Endothelial cell of umbilical vein (primary cell): ENCODE measurements around the gene AKAP6. TPM values are rescaled to one million over a fixed set of nuclear protein-coding genes. Genes with fewer than 3 reads are reported as not detected.

ENCODE experiments used
- BruUV-seq: library from RNA; stranded (reverse); fragments of 400-500 nt; replicated peaks from 2 replicates; lab custom pipeline; 2021; lab: Mats Ljungman, UMichigan
- CTCF ChIA-PET: fragments of 300-600, 350-600 bp; sonication (Branson Sonifier 250); formaldehyde crosslinking; loops from one replicate; lab custom pipeline; 2021; ENCODE audit warnings: antibody characterized with exemption, inconsistent platforms; lab: Charles Lee
- POLR2A ChIA-PET: fragments of 300-600, 350-600 bp; sonication (Branson Sonifier 250); formaldehyde crosslinking; loops from one replicate; lab custom pipeline; 2021; ENCODE audit warnings: antibody characterized with exemption, inconsistent platforms; lab: Charles Lee
- DNase-seq: peaks from one replicate; pipeline ENCODE4 v3.0.0-alpha.2; 2011; ENCODE audit warnings: low read depth, low spot score
- FAIRE-seq: peaks from 2 replicates; lab custom pipeline; 2011; peaks lifted over from hg19 to GRCh38; lab: Jason Lieb, UNC
- H2AFZ ChIP-seq: 2 replicates; pipeline ENCODE4 v1.6.0; 2012; ENCODE audit warnings: low read depth, low read length, control low read depth, inconsistent platforms
- H3K27ac ChIP-seq: 2 replicates; pipeline ENCODE4 v1.5.1; 2011; ENCODE audit warnings: low read depth, mild to moderate bottlenecking, control low read depth, low read length, moderate library complexity; ENCODE audit not compliant: insufficient read depth
- H3K27me3 ChIP-seq, 2 experiments: 2 replicates each; pipeline versions ENCODE4 v1.6.0 to v1.6.1; 2011; ENCODE audit warnings: low read length in 2 of 2, mixed read lengths in 1 of 2; ENCODE audit not compliant: control insufficient read depth in 2 of 2, insufficient read depth in 2 of 2
- H3K36me3 ChIP-seq, 2 experiments: 2 replicates in 1 of 2; 3 replicates in 1 of 2; pipeline ENCODE4 v1.5.1; 2011; ENCODE audit warnings: low read length in 2 of 2, mild to moderate bottlenecking in 1 of 2, moderate library complexity in 1 of 2; ENCODE audit not compliant: control insufficient read depth in 2 of 2, insufficient read depth in 2 of 2; ENCODE audit errors: extremely low read depth in 1 of 2
- H3K4me1 ChIP-seq: 3 replicates; pipeline ENCODE4 v1.5.1; 2011; ENCODE audit warnings: mild to moderate bottlenecking, low read length; ENCODE audit not compliant: control insufficient read depth, insufficient read depth; ENCODE audit errors: extremely low read depth
- H3K4me2 ChIP-seq: 2 replicates; pipeline ENCODE4 v1.6.1; 2011; ENCODE audit warnings: low read length, control low read depth, mixed read lengths; ENCODE audit not compliant: insufficient read depth
- H3K4me3 ChIP-seq, 3 experiments: fragments of 200-600 bp in 1 of 3; sonication (generic), shearing (Covaris generic) in 1 of 3; replicated peaks in 1 of 3; 2 replicates each; pipeline ENCODE4 v1.5.1; 2011 to 2016; ENCODE audit warnings: control low read depth in 3 of 3, low read length in 3 of 3, mild to moderate bottlenecking in 2 of 3, inconsistent platforms in 1 of 3, low read depth in 1 of 3, moderate library complexity in 1 of 3; ENCODE audit not compliant: insufficient read depth in 1 of 3
- H3K79me2 ChIP-seq: 2 replicates; pipeline ENCODE4 v1.6.0; 2012; ENCODE audit warnings: low read length, inconsistent platforms; ENCODE audit not compliant: control insufficient read depth, insufficient read depth
- H3K9ac ChIP-seq: replicated peaks from 2 replicates; pipeline ENCODE3; 2011; ENCODE audit warnings: low read length, control low read depth; ENCODE audit not compliant: insufficient read depth; ENCODE audit errors: extremely low read depth
- H3K9me1 ChIP-seq: replicated peaks from 3 replicates; pipeline ENCODE4 v1.6.0; 2011; ENCODE audit warnings: mild to moderate bottlenecking, low read length; ENCODE audit not compliant: control insufficient read depth, insufficient read depth; ENCODE audit errors: extremely low read depth
- H3K9me3 ChIP-seq: replicated peaks from 2 replicates; pipeline ENCODE4 v1.5.1; 2012; ENCODE audit warnings: low read length, inconsistent platforms; ENCODE audit not compliant: control insufficient read depth, insufficient read depth
- H4K20me1 ChIP-seq: replicated peaks from 2 replicates; pipeline ENCODE3; 2011; ENCODE audit warnings: mild to moderate bottlenecking, low read length; ENCODE audit not compliant: control insufficient read depth, insufficient read depth; ENCODE audit errors: extremely low read depth
- EZH2 ChIP-seq: IDR thresholded peaks from 2 replicates; pipeline ENCODE4 v1.6.1; 2012; ENCODE audit warnings: borderline replicate concordance, low read depth, mild to moderate bottlenecking, moderate library complexity, low read length, inconsistent platforms; ENCODE audit not compliant: severe bottlenecking
- FOS ChIP-seq: IDR thresholded peaks from 2 replicates; pipeline ENCODE4 v1.6.1; 2011; ENCODE audit warnings: mild to moderate bottlenecking, low read length, moderate library complexity, borderline replicate concordance; ENCODE audit not compliant: insufficient read depth
- GATA2 ChIP-seq: IDR thresholded peaks from 2 replicates; pipeline ENCODE4 v1.7.0; 2011; ENCODE audit warnings: low read depth, mild to moderate bottlenecking, moderate library complexity, mixed read lengths, low read length; ENCODE audit not compliant: insufficient read length, insufficient read depth
- JUN ChIP-seq: IDR thresholded peaks from 2 replicates; pipeline ENCODE4 v1.6.1; 2011; ENCODE audit warnings: borderline replicate concordance, low read depth; ENCODE audit not compliant: insufficient read length, insufficient read depth
- MYC ChIP-seq: IDR thresholded peaks from one replicate; pipeline ENCODE4 v1.6.1; 2011; ENCODE audit warnings: mild to moderate bottlenecking, low read depth, low read length
- POLR2A ChIP-seq: IDR thresholded peaks from 2 replicates; pipeline ENCODE4 v1.6.1; 2012; ENCODE audit warnings: low read depth, mild to moderate bottlenecking, control low read depth, low read length
- POLR2AphosphoS5 ChIP-seq: IDR thresholded peaks from 2 replicates; pipeline ENCODE4 v1.6.1; 2012; ENCODE audit warnings: low read depth, mild to moderate bottlenecking, control low read depth, low read length, moderate library complexity; ENCODE audit not compliant: insufficient read depth
- dilution Hi-C: fragments of 300-500 bp; cut with MboI; formaldehyde crosslinking; loops from one replicate; pipeline ENCODE4 v1.15.0; 2019; ENCODE audit warnings: low sequenced_read_pairs; ENCODE audit not compliant: extremely low pct_ligation_motif_present
- intact Hi-C: fragments of 100-400 bp; cut with micrococcal nuclease; formaldehyde crosslinking; loops from one replicate; pipeline ENCODE4 v1.10.0; 2022
- polyA plus RNA-seq, 4 experiments: library from polyadenylated mRNA; depleted of rRNA in 3 of 4; stranded (reverse) in 3 of 4; unstranded in 1 of 4; fragments of >200 nt; gene quantifications; 2 replicates each; pipeline versions ENCODE4 v1.2.1 to v1.2.3, GENCODE V29; 2011 to 2012; ENCODE audit warnings: missing spikeins in 1 of 4
- total RNA-seq: library from RNA; stranded (reverse); gene quantifications from 2 replicates; pipeline ENCODE4 v1.2.3, GENCODE V29; 2021
- TF ChIP-seq, protein P1 (sequence below), 2 donors: IDR thresholded peaks; 1 replicate in 1 of 2; 2 replicates in 1 of 2; pipeline ENCODE4 v1.5.1; 2011; ENCODE audit warnings: low read length in 2 of 2, mild to moderate bottlenecking in 2 of 2, moderate library complexity in 2 of 2, control low read depth in 1 of 2, inconsistent platforms in 1 of 2, low read depth in 1 of 2; ENCODE audit not compliant: insufficient read depth in 1 of 2; ENCODE audit errors: extremely low read depth in 1 of 2
- TF ChIP-seq, protein P2 (sequence below): IDR thresholded peaks from 2 replicates; pipeline ENCODE4 v1.6.1; 2011; ENCODE audit not compliant: insufficient read depth, insufficient read length

AKAP6 gene
- total and polyA plus RNA-seq, 2 donors (not counting 3 experiments of a cell fraction or from before 2014, with no cell fraction given) = 0.03 to 0.49 TPM

DNA sequence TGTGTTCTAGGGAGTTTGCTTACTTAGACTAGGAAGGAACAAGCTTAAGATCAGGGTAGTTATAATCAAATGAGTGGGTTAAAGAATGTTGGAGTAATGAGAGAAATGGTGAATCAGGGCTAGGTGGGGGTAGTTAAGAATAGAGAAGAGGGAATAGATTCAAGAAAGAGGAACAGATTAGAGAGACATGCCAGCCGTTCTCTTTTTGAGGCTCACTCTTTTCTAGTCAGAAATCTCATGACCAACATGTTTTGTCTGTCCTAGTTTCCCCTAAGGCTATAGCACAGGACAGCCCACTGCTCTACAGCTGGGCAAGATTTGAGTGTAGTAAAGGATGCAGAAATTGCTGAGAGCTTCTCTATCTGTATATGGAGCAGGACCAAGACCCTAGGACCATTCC lies 258.4 kb downstream of the AKAP6 start:
- H3K4me1 ChIP-seq = no peaks in the 10 kb centered on the region
- no peak overlapping the region for H3K4me3 ChIP-seq
- FAIRE-seq = no peak
- no peak overlapping the region for H3K4me2 ChIP-seq
- POLR2A ChIA-PET = no interaction called here
- H3K36me3 ChIP-seq = no peaks in the 10 kb centered on the region
- H2AFZ ChIP-seq = no peak overlapping the region
- no peak overlapping the region for H3K9ac ChIP-seq
- BruUV-seq = no TSS peak
- H4K20me1 ChIP-seq = no peaks in the 10 kb centered on the region
- H3K9me3 ChIP-seq = no peaks in the 10 kb centered on the region
- TF ChIP-seq POLR2A (no peak), GATA2 (no peak), JUN (no peak), EZH2 (no peak), FOS (no peak), MYC (no peak), POLR2AphosphoS5 (no peak)
- TF ChIP-seq, protein P1, sequence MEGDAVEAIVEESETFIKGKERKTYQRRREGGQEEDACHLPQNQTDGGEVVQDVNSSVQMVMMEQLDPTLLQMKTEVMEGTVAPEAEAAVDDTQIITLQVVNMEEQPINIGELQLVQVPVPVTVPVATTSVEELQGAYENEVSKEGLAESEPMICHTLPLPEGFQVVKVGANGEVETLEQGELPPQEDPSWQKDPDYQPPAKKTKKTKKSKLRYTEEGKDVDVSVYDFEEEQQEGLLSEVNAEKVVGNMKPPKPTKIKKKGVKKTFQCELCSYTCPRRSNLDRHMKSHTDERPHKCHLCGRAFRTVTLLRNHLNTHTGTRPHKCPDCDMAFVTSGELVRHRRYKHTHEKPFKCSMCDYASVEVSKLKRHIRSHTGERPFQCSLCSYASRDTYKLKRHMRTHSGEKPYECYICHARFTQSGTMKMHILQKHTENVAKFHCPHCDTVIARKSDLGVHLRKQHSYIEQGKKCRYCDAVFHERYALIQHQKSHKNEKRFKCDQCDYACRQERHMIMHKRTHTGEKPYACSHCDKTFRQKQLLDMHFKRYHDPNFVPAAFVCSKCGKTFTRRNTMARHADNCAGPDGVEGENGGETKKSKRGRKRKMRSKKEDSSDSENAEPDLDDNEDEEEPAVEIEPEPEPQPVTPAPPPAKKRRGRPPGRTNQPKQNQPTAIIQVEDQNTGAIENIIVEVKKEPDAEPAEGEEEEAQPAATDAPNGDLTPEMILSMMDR (IDR thresholded peaks at IDR 0.05; ENCODE audit: extremely low read depth in 1 of 2, insufficient read depth in 1 of 2, low read depth in 1 of 2, low read length in 2 of 2) = no peak
- TF ChIP-seq, protein P2, sequence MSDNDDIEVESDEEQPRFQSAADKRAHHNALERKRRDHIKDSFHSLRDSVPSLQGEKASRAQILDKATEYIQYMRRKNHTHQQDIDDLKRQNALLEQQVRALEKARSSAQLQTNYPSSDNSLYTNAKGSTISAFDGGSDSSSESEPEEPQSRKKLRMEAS = no peak
- no peaks in the 10 kb centered on the region for H3K79me2 ChIP-seq
- dilution Hi-C loops (no loop called here), intact Hi-C loops (no loop called here)
- no peak overlapping the region for H3K27ac ChIP-seq
- CTCF ChIA-PET = interaction anchor here (0.7 to 2.7 kb wide), 7 partner anchors 12 to 1744 kb away, joined by 3 to 26 read pairs (median 3); no protein-coding TSS in a partner anchor
- H3K9me1 ChIP-seq = no peaks in the 10 kb centered on the region
- H3K27me3 ChIP-seq = peaks cover 2 to 6% of the 10 kb centered on the region in 2 experiments
- no peak for DNase-seq
